Nephron progenitor cell (in vitro differentiated cells): ENCODE results near the gene CLCN5.

ENCODE experiments used
- DNase-seq: peaks from one replicate; pipeline ENCODE4 v3.0.0; 2021
- H3K27ac Mint-ChIP-seq: 2 replicates; pipeline ENCODE4 v1.8.0; 2021; ENCODE audit warnings: mild to moderate bottlenecking, moderate library complexity, mixed read lengths
- H3K27me3 Mint-ChIP-seq: 2 replicates; pipeline ENCODE4 v1.8.0; 2021; ENCODE audit warnings: mild to moderate bottlenecking, low read depth, mixed read lengths; ENCODE audit not compliant: poor library complexity
- H3K36me3 Mint-ChIP-seq: 2 replicates; pipeline ENCODE4 v1.8.0; 2021; ENCODE audit warnings: low read depth, mixed read lengths
- H3K4me1 Mint-ChIP-seq: 2 replicates; pipeline ENCODE4 v1.8.0; 2021; ENCODE audit warnings: mixed read lengths
- H3K4me3 Mint-ChIP-seq: 2 replicates; pipeline ENCODE4 v1.8.0; 2021; ENCODE audit warnings: mild to moderate bottlenecking, moderate library complexity, mixed read lengths
- H3K9me3 Mint-ChIP-seq: 2 replicates; pipeline ENCODE4 v1.8.0; 2021; ENCODE audit warnings: mild to moderate bottlenecking, moderate library complexity, mixed read lengths
- TF ChIP-seq, protein P1 (sequence below): fragments of 200-600 bp; sonication (generic); IDR thresholded peaks from 2 replicates; pipeline ENCODE4 v1.5.0; 2021; ENCODE audit warnings: antibody characterized with exemption

The CLCN5 gene

DNA sequence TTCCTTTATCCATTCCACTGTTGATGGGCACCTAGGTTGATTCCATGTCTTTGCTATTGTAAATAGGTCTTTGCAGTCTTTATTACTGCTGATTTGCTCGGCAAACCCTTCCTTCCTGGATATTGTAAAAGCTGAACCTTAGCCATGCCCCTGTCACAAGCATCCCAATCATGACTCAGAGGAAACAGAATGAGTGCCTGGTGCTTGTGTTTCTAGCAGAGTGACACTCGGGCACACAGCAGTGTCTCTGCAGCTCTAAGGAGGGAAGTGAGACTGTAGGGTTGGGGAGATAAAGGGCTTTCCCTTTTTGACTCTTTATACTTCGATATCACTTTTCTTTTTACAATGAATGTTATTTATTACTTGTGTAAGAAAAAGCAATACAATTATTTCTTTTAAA is 195.1 kb downstream of the CLCN5 start:
- Mint-ChIP-seq H3K27ac (no peak overlapping the region), H3K9me3 (peaks cover 44% of the 10 kb centered on the region), H3K36me3 (no peaks in the 10 kb centered on the region), H3K4me1 (peaks cover 6% of the 10 kb centered on the region), H3K27me3 (no peaks in the 10 kb centered on the region), H3K4me3 (no peak overlapping the region)
- TF ChIP-seq, protein P1, sequence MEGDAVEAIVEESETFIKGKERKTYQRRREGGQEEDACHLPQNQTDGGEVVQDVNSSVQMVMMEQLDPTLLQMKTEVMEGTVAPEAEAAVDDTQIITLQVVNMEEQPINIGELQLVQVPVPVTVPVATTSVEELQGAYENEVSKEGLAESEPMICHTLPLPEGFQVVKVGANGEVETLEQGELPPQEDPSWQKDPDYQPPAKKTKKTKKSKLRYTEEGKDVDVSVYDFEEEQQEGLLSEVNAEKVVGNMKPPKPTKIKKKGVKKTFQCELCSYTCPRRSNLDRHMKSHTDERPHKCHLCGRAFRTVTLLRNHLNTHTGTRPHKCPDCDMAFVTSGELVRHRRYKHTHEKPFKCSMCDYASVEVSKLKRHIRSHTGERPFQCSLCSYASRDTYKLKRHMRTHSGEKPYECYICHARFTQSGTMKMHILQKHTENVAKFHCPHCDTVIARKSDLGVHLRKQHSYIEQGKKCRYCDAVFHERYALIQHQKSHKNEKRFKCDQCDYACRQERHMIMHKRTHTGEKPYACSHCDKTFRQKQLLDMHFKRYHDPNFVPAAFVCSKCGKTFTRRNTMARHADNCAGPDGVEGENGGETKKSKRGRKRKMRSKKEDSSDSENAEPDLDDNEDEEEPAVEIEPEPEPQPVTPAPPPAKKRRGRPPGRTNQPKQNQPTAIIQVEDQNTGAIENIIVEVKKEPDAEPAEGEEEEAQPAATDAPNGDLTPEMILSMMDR: no peak
- DNase-seq: no peak

DNA sequence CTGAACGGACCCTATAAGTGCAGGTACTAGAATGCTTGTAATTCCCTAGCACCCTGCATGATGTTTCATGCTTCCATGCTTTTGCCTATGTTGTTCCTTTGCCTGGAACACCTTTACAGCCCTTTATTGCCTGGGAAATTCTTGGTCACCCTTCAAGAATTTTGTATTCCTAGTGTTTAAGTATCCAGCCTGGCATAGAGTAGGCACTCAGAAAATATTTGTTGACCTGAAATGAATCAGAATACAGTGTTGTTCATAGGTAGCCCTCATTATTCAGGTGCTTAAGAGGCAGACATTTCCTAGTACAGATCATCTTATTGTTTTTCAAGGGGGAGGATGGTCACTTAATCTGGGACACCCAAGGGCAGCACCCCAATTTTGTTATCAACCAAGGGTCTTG is 203.1 kb downstream of the CLCN5 start:
- Mint-ChIP-seq H3K9me3 (peaks cover 25% of the 10 kb centered on the region), H3K36me3 (no peaks in the 10 kb centered on the region), H3K4me1 (no peaks in the 10 kb centered on the region), H3K27ac (no peak overlapping the region), H3K4me3 (no peak overlapping the region), H3K27me3 (peaks cover 3% of the 10 kb centered on the region)
- TF ChIP-seq, protein P1: no peak
- no peak for DNase-seq

DNA sequence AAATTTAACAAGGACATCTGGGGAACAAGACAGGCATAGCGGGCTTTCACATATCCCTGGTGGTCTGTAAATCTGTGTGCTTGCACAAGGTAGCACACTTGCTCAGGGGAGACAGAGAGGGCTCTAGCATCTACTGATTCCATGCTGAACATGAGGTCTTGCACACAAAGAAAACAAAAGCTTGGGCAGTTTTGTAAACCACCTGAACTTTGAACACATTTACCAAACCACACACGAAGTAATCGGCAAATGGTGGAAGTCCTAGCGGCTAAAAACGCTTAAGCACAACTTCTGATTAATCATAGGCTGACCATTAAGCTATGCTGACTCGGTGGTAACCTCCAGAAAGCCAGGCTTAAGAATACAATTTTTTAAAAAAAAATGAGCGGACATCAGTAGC is 225.6 kb downstream of the CLCN5 start:
- Mint-ChIP-seq H3K27ac (no peak overlapping the region), H3K4me1 (peaks cover 3% of the 10 kb centered on the region), H3K36me3 (no peaks in the 10 kb centered on the region), H3K9me3 (peaks cover 30% of the 10 kb centered on the region), H3K27me3 (no peaks in the 10 kb centered on the region), H3K4me3 (no peak overlapping the region)
- TF ChIP-seq, protein P1: no peak
- DNase-seq: no peak
